ENCODE results near the gene LRIT2. TPM values are rescaled to one million over a fixed set of nuclear protein-coding genes. Genes with fewer than 3 reads are reported as not detected.
"Not testable (repeated sequence)": the region's sequence is repeated elsewhere in the genome, so short reads cannot be mapped to it uniquely, and the experiment has no call there.

The LRIT2 gene
- total RNA-seq, 1 donor from 2014 or later: not detected

GRCh38 chr10:84172467-84173356, 52.6 kb downstream of the LRIT2 start:
- no peak for DNase-seq (ENCODE audit: low read depth)
- TF ChIP-seq, protein P1, sequence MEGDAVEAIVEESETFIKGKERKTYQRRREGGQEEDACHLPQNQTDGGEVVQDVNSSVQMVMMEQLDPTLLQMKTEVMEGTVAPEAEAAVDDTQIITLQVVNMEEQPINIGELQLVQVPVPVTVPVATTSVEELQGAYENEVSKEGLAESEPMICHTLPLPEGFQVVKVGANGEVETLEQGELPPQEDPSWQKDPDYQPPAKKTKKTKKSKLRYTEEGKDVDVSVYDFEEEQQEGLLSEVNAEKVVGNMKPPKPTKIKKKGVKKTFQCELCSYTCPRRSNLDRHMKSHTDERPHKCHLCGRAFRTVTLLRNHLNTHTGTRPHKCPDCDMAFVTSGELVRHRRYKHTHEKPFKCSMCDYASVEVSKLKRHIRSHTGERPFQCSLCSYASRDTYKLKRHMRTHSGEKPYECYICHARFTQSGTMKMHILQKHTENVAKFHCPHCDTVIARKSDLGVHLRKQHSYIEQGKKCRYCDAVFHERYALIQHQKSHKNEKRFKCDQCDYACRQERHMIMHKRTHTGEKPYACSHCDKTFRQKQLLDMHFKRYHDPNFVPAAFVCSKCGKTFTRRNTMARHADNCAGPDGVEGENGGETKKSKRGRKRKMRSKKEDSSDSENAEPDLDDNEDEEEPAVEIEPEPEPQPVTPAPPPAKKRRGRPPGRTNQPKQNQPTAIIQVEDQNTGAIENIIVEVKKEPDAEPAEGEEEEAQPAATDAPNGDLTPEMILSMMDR (conservative IDR thresholded peaks at IDR 0.05; ENCODE audit: low read depth, low read length): no peak
- peak overlapping the region; percentile 69 for H3K4me3 ChIP-seq (ENCODE audit: low read depth, low read length)

DNA sequence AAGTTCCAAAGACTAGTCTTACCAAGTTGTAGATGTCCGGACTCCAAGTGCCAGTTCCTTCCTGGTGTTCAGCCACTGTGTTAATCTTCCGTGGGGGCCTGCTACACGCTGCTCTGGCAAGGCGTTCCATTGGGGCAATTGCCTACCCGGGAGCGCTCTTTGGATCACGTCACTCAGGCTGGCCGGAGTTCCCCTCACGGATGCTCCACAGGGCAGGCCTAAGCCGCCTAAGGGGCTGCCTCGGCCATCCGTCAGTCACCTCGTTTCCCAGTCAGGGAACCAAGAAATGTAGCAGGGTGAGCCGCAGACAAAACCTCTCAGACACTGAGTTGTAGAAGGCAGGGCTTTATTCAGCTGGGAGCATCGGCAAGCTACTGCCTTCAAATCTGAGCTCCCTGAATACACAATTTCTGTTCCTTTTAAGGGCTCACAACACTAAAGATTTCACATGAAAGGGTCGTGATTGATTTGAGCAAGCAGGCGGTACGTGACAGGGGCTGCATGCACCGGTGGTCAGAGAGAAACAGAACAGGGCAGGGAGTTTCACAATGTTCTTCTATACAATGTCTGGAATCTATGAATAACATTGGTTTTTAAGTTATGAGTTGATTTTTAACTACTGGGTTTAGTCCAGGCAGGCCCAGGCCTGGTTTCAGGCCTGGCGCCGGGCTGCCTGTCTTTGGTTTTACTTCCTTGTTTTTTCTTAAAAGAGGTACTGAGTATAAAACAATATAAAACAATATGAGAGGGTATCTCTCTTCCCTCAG, 53.5 kb downstream of the LRIT2 start:
- H3K4me3 ChIP-seq (ENCODE audit: low read depth, low read length): peak overlapping the region; percentile 69
- peak; percentile 56 for DNase-seq (ENCODE audit: low read depth)

- DNase-seq (ENCODE audit: low read depth): not testable (repeated sequence)
- H3K4me3 ChIP-seq (ENCODE audit: low read depth, low read length): peak overlapping the region; percentile 69
Measured at GRCh38 chr10:84171237-84171636, 54.1 kb downstream of the LRIT2 start.

Other genes starting within 250 kb of the LRIT2 start
- gene GHITM, start 86.0 kb downstream of the LRIT2 start, total RNA-seq: 174 and 187 TPM in 2 replicates
- gene GPR15LG, start 51.7 kb downstream of the LRIT2 start, total RNA-seq: 1.0 TPM in 1 of 2 replicates, not detected in the other
- gene CDHR1, start 31.0 kb downstream of the LRIT2 start, total RNA-seq: 1.1 and 2.5 TPM in 2 replicates
- gene LRIT1, start 16.0 kb upstream of the LRIT2 start, total RNA-seq: not detected in 2 replicates
- not detected in 2 replicates for gene RGR, start 19.5 kb upstream of the LRIT2 start, total RNA-seq
- 8.8 and 12.5 TPM in 2 replicates for gene CCSER2, start 103.0 kb upstream of the LRIT2 start, total RNA-seq